ENCODE data around the gene CYB561D2.

- TF ChIP-seq CTCF (IDR thresholded peaks at IDR 0.05) = no peak
- no peak for TF ChIP-seq POLR2A (IDR thresholded peaks at IDR 0.05)
- TF ChIP-seq POLR2AphosphoS5 (IDR thresholded peaks at IDR 0.05) = no peak
- TF ChIP-seq EP300 (IDR thresholded peaks at IDR 0.05) = no peak
These were observed 24.7 kb downstream of the CYB561D2 start for GRCh38 chr3:50375258-50375931.
